GM21529 (cell line): ENCODE results near the gene NFASC.

Source experiments
- ATAC-seq: cut with Tn5 transposase; IDR thresholded peaks from one replicate; pipeline ENCODE4 v1.9.1; 2021; ENCODE audit not compliant: unreplicated experiment

The NFASC gene

DNA sequence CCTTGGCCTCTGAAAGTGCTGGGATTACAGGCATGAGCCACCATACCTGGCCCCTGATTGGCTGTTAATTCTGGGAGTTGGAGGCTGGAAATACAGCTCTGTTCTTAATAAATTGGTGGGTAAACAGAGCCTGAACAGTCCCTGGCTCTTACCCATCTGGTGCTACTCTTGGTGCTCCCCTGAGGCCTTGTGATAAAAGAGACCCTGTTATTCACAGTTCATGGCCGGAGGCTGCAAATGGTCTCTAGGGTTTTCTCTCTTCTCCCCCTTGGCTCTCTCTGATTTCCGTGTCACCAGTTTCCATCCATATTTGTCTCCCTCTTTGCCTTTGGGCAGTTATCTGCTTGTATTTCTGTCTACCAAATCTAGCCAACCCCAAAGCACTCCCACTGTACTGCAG is 17.2 kb downstream of the NFASC start:
- no peak for ATAC-seq

- no peak for ATAC-seq
Measured at GRCh38 chr1:204888294-204888693, 17.6 kb downstream of the NFASC start.

DNA sequence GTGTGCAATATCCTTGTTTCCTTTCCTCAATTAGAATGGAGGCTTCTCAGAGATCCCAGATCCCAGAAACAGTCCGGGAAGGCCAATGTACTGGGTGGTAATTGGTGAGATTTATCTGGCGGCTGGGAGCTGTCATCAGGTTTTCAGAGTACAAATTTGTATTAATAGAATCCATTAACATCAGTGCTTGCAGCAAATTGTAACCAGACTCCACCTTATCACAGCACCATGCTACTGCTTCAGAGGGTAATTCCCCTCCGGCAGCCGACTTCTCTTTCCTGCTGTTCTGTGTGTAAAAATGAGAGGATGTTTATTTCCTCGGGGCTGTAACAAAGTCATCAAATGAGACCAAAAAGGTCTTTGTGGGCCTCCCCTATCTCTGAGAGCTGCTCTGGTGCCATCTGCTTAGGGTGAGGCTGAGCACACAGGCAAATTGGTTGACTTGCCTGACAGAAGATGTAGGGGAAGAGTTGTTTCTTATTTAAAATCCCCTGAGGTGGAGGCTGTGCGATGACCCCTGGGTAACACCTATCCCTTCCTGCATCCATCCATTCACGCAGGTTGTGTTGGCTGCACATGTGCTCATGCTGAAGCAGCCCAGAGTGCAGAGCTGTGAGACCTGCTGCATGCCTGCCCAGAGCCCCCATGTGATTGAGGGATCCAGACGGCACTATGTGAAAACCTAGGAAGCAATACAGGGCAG is 19.2 kb downstream of the NFASC start:
- no peak for ATAC-seq

DNA sequence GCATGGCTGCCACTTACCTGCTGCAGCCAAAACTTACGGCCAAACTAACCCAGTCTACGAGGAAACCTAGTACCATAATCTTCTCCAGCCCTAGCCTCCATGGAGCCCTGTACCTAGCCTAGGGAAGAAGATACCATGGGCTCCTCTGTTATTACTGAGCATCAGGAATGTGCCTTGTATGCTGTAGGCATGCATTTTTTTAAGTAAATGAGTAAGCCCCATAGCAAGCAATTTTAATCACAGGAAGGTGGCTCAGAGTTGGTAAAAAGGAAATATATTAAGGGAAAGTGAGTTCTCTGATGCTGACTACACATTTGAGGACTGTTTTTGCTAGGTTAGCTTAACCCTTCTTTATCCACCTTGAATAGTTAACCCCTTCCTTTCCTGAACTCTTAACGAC is 21.2 kb downstream of the NFASC start:
- no peak for ATAC-seq

DNA sequence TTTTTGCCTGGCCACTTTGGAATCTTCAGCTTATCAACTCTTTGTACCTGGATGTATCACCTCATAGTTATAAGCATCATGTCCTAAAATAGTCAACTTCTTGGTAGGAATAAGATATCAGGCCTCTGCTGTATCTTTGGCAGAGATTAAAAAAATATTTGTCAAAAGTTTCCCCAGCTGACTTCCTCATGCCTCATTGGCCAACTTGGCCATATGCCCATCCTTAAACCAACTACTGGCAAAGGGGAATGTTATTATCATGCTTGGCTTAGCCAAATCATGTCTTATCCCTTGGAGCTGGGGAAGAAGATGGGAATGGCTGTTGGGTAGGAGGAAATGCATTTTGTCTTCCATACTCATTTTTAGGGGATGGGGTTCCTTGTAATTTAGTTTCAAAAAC is 23.4 kb downstream of the NFASC start:
- no peak for ATAC-seq

DNA sequence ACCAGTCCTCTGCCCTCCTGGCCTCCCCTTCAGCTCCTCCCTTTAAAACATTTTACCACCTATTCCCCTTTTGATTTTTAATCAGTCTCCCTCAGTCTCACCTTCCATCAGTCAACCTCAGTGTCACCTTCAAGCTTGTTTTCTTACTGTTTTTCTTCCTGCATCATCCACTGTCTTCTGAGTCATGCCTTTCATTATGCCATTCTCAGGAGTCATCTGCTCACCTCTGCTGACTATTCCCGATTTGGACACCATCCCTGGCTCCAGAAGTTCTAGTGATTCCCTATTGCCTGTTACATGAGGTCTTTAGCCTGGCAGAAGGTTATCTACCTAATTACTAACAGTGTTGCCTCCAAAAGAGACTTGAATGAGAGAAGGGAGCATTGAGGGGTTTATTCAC is 23.9 kb downstream of the NFASC start:
- ATAC-seq: no peak

GRCh38 chr1:204896023-204896422 is 25.4 kb downstream of the NFASC start:
- no peak for ATAC-seq

DNA sequence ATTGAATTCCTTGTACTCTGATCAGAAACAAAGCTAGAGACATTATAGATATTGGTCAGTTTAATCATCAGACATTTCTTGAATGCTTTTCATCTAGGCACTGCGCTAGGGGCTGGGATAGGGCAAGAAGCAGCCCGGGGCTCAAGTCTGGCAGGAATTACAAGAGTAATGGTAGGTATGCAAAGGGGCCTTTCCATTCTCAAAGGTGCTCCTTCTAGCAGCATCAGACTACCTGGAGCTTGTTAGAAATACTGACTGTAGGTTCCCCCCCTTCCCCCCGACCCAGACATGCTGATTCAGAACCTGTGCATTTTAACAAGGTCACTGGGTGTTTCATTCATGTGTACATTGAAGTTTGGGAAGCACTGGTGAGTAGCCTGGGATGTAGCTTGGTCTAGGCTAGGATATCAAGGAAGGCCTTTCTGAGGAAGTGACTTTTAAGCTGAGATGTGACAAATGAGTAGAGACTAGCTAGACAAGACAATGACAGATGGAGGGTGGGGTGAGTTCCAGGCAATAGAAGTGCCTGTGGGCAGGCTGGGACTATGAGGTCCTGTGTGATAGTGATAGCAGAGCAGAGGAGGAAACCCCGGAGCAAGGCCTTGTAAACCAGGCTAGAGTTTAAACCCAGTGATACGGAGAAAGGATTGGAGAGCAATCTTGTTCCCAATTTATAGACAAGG is 26.3 kb downstream of the NFASC start:
- no peak for ATAC-seq

DNA sequence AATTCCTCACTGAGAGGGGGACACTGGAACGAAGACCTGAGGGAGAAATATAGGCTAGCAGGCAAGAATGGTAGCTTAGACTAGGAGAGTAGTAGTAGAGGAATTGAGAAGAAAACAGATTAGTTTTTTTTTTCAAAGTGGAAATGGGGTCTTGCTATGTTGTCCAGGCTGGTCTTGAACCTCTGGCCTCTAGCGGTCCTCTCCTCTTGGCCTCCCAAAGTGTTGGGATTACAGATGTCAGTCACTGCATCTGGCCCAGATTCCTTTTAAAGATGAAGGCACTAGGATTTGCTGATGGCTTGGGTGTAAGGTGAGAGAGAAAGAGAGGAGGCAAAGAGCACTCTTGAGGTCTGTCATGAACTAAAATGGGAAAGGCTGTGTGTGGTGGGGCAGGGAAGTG is 30.1 kb downstream of the NFASC start:
- ATAC-seq: no peak

GRCh38 chr1:204902671-204903070 is 32.0 kb downstream of the NFASC start:
- no peak for ATAC-seq

GRCh38 chr1:204904228-204904810 is 33.7 kb downstream of the NFASC start:
- ATAC-seq: no peak

- ATAC-seq: no peak
Measured at GRCh38 chr1:204909109-204909508, 38.4 kb downstream of the NFASC start.

GRCh38 chr1:204915861-204916495 is 45.3 kb downstream of the NFASC start:
- no peak for ATAC-seq

- no peak for ATAC-seq
Measured at GRCh38 chr1:204917802-204918201, 47.1 kb downstream of the NFASC start.

DNA sequence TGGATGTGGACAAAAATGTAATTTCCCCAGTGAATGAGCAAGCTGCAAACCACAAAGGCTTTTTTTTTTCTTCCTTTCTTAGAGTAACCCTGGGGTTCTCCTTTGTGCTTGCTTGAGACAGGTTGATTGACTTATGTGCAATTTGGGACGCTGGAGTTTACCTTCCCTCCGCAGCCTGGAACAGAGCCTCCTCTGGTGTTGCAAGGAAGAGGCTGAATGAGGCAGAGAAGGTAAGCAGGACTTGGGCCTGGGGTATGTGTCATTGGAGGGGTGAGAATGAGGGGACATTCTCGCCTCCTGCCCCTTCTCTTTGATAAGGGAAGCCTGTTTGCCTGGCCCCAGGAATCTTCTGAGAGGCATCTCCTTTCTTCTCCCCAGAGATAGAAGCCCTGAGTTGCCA is 49.8 kb downstream of the NFASC start:
- no peak for ATAC-seq

DNA sequence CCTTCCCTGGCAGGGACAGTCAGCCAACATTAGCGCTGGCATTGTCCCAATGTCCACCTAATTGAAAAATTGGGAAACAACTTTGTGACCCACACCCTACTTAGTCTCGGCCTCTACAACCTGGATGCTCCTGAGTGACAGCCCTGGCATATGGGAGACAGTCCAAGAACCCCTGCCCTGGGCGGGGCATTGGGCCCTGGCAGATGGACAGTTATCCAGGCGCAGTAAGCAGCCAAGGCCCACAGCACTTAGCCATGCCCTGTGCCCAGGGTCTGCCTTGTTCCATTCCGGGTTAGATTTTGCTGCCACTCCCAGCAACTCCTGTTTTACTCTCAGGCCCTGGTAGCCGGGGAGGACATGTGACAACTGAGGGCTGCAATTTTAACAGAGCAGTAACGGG is 50.3 kb downstream of the NFASC start:
- no peak for ATAC-seq

DNA sequence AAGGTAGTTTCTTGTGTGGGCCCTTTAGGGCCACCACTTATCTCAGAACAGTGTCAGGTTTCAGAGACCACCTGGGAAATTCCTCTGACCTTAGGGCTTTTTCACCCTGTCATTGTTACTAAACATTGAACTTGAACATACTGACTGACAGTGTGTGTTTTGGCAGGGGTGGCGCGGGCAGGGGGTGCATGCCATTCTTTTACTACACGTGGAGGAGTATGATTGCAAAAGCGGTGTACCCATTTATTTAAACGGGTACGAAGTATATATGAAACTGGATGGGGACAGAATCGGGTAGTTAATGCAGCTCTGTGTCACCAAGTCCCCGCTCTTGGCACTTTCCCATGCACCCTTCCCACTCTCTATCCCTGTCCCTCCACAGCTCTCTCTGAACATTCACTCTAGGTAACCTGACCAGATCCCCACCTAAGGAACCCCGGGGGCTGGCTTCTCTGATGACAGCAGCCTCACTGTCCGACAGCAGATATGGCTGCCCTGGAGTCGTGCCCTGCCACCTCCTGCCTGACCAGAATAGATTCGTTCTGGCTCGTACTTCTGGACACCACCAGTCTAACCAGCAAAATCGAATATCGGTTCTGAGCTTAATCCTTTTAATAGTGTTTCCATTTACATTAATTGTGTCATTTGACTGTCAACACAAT is 51.3 kb downstream of the NFASC start:
- no peak for ATAC-seq

DNA sequence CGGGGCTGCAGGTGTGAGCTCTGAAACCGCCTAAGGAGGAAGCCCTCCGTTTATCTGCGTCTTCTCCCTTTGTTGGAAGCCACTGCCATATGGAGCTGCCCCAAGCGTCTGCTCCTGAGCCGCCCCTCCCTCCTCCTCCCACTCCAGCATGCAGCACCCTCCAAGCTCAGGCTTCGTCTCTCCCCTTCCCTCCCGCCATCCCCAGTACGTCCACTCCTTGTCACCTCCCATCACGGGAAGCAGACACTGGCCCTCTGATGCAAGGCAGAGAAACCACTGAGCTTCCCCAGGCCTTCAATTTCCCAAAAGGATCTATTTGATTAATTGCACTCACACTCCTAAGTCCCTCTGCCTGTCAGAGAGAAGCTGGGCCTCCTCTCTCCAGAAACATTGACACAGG is 52.5 kb downstream of the NFASC start:
- ATAC-seq: no peak

DNA sequence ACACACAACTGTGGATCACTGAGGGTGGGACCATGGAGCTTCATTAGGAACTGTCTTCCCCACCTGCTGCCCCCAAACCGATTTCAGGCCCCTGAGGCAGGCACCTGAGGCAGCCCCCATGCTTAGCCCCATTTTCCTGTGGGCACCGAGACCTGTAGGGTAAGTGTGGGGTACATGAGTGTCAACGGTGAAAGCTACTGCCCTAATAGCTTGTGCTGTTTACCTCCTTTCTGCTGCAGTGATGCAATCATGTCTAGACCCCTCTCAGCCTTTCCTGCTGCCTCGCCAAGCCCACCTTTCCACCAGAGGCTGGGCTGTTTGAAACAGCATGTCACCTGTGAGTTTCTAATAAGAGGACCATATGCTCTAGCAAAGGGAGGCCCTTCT is 53.0 kb downstream of the NFASC start:
- no peak for ATAC-seq

GRCh38 chr1:204924013-204924759 is 53.5 kb downstream of the NFASC start:
- no peak for ATAC-seq

DNA sequence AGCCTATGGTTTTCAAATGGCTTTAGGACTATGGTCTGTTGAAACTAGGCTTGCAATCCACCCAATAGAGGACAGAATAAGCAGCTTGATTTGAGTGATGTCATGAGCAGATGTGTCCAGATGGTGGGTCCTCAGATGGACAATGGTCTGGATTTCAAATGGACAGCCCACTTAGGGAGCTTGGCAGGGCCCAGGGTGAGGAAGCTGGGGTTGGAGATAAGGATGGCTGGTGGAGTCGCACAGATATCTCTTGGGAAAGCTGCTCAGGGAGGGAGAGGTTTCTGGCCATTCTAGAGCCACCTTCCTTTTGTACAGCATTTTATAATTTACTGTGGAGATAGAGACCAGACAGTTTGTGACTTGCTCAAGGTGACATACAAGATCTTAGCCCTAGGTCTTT is 55.0 kb downstream of the NFASC start:
- no peak for ATAC-seq
